Stomach (tissue), 9 donors: ENCODE measurements around the gene SEBOX. TPM values are rescaled to one million over a fixed set of nuclear protein-coding genes. Genes with fewer than 3 reads are reported as not detected.

Experiments
- DNase-seq, 2 donors: peaks; one replicate each; pipeline versions ENCODE4 v3.0.0 to v3.0.0-alpha.2; 2013 to 2019
- H3K27ac ChIP-seq, 5 donors: fragments of 200-600 bp in 4 of 5; sonication (generic) in 4 of 5; one replicate each; pipeline ENCODE4 v1.5.1; 2013 to 2019; ENCODE audit warnings: mild to moderate bottlenecking in 1 of 5, moderate library complexity in 1 of 5
- H3K27me3 ChIP-seq, 3 donors: fragments of 200-600 bp; sonication (generic); one replicate each; pipeline ENCODE4 v1.5.1; 2017 to 2019; ENCODE audit warnings: mixed run types in 1 of 3
- H3K36me3 ChIP-seq, 4 donors: fragments of 200-600 bp; sonication (generic); 1 replicate in 3 of 4; 2 replicates in 1 of 4; pipeline ENCODE4 v1.5.1; 2016 to 2019
- H3K4me1 ChIP-seq, 4 donors: fragments of 200-600 bp; sonication (generic); one replicate each; pipeline ENCODE4 v1.5.1; 2016 to 2019
- H3K4me3 ChIP-seq, 4 donors: fragments of 200-600 bp; sonication (generic) in 3 of 4; one replicate each; pipeline ENCODE4 v1.5.1; 2016 to 2019; ENCODE audit warnings: mild to moderate bottlenecking in 1 of 4
- H3K9me3 ChIP-seq, 4 donors: fragments of 200-600 bp; sonication (generic); one replicate each; pipeline ENCODE4 v1.5.1; 2016 to 2019
- EP300 ChIP-seq: sonication (generic); formaldehyde crosslinking; IDR thresholded peaks from one replicate; pipeline ENCODE4 v1.6.1; 2017; ENCODE audit warnings: antibody characterized with exemption
- POLR2A ChIP-seq, 4 donors: fragments of 450-650 bp; IDR thresholded peaks; one replicate each; pipeline ENCODE4 v1.6.1; 2016; ENCODE audit warnings: antibody characterized with exemption in 4 of 4, control low read depth in 2 of 4, mild to moderate bottlenecking in 1 of 4, moderate library complexity in 1 of 4
- POLR2AphosphoS5 ChIP-seq, 3 donors: sonication (generic); formaldehyde crosslinking; IDR thresholded peaks; one replicate each; pipeline ENCODE4 v1.6.1; 2016; ENCODE audit warnings: antibody characterized with exemption in 3 of 3
- WGBS, 5 donors: extraction: QIAGEN DNeasy Blood & Tissue Kit in 3 of 5; methylation state at CpG; one replicate each; pipeline versions ENCODE4 v1.1.5 to v1.1.7; 2013 to 2018; 5-methylcytosine and 5-hydroxymethylcytosine counted together
- intact Hi-C: fragments of 100-400 bp; cut with DNase I; formaldehyde crosslinking; loops from one replicate; pipeline ENCODE4 v1.15.1; 2023; ENCODE audit warnings: low total_unique reads
- polyA plus RNA-seq, 3 donors: library from polyadenylated mRNA; stranded (reverse); fragments of 200-250 nt; gene quantifications; one replicate each; pipeline ENCODE4 v1.2.3, GENCODE V29; 2013
- total RNA-seq, 5 donors: library from RNA; depleted of rRNA; stranded (reverse); fragments of >200 nt; gene quantifications; one replicate each; pipeline versions ENCODE4 v1.1.0 to v1.2.3, GENCODE V29; 2014 to 2016
- TF ChIP-seq, protein P1 (sequence below), 7 experiments: fragments of 450-650 bp in 4 of 7; fragments of 200-600 bp in 3 of 7; sonication (generic) in 3 of 7; IDR thresholded peaks; one replicate each; pipeline ENCODE4 v1.5.1; 2016 to 2019; ENCODE audit warnings: antibody characterized with exemption in 7 of 7, control low read depth in 2 of 7, mild to moderate bottlenecking in 1 of 7
- donor health status: healthy with polysubstance abuse.
- donor health status: Bipolar disorder and iron deficiency.
- donor health status: healthy.

The SEBOX gene
- total and polyA plus RNA-seq, 8 donors: not detected

DNA sequence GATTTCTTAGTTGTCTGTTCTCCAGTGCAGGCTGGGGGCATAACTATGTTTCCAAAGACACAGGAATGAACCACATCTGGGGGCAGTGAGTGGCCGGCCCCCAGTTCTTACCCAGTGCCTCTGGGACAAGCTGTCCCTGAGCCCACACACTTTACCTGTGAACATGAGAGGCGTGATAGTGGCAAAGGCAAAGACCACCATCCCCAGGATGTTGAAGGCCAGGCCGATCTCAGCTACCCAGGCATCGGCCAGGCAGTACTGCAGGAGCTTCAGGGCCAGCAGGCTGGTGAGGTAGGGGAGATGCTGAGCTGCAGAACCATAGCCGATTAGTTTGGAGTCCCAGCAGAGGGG is 39.4 kb upstream of the SEBOX start:
- no peaks in the 10 kb centered on the region for H3K9me3 ChIP-seq
- peak overlapping the region in 2 of 4 donors; percentile 88 to 94 for H3K4me3 ChIP-seq
- TF ChIP-seq POLR2A (IDR thresholded peaks at IDR 0.05) (no peak), POLR2AphosphoS5 (IDR thresholded peaks at IDR 0.05) (no peak), EP300 (no peak)
- TF ChIP-seq, protein P1, sequence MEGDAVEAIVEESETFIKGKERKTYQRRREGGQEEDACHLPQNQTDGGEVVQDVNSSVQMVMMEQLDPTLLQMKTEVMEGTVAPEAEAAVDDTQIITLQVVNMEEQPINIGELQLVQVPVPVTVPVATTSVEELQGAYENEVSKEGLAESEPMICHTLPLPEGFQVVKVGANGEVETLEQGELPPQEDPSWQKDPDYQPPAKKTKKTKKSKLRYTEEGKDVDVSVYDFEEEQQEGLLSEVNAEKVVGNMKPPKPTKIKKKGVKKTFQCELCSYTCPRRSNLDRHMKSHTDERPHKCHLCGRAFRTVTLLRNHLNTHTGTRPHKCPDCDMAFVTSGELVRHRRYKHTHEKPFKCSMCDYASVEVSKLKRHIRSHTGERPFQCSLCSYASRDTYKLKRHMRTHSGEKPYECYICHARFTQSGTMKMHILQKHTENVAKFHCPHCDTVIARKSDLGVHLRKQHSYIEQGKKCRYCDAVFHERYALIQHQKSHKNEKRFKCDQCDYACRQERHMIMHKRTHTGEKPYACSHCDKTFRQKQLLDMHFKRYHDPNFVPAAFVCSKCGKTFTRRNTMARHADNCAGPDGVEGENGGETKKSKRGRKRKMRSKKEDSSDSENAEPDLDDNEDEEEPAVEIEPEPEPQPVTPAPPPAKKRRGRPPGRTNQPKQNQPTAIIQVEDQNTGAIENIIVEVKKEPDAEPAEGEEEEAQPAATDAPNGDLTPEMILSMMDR (IDR thresholded peaks at IDR 0.05): no peak
- intact Hi-C loops: no loop called here
- H3K4me1 ChIP-seq: peaks cover 21 to 37% (median 28%) of the 10 kb centered on the region in 4 donors
- no peaks in the 10 kb centered on the region for H3K27me3 ChIP-seq
- DNase-seq: no peak
- 67 to 83% (median 76%) methylated on average over 5 of the region's 5 CpGs for WGBS, 5 donors
- peaks cover 3 to 41% (median 33%) of the 10 kb centered on the region in 4 donors for H3K36me3 ChIP-seq
- no peak overlapping the region for H3K27ac ChIP-seq

DNA sequence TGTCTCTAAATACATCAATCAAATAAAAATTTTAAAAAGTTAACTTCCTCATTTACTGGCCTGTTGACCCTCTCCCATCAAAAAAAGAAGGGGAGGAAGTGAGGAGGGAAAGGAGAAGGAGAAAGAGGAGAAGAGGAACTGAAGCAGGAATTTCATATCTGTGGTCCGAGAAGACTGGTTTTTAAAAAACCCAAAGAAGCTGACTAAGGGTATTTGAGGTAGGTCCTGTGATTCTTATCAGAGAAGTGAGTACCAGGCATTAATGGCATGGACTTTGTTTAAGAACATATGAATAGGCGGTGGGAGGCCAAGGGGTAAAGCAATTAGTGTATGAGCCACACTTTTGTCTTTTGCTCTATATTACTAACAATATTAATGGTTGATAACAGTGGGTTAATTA is 39.0 kb upstream of the SEBOX start:
- Histone ChIP-seq H3K4me1 (peaks cover 21 to 37% (median 30%) of the 10 kb centered on the region in 4 donors), H3K36me3 (peaks cover 3 to 45% (median 37%) of the 10 kb centered on the region in 4 donors), H3K4me3 (no peak overlapping the region), H3K9me3 (no peaks in the 10 kb centered on the region), H3K27ac (no peak overlapping the region), H3K27me3 (no peaks in the 10 kb centered on the region)
- 56 to 67% (median 62%) methylated on average over 2 of the region's 2 CpGs for WGBS, 5 donors
- intact Hi-C loops: no loop called here
- no peak for DNase-seq
- TF ChIP-seq, protein P1 (IDR thresholded peaks at IDR 0.05): no peak
- TF ChIP-seq POLR2AphosphoS5 (IDR thresholded peaks at IDR 0.05) (no peak), EP300 (no peak), POLR2A (IDR thresholded peaks at IDR 0.05) (no peak)

- TF ChIP-seq, protein P1 (IDR thresholded peaks at IDR 0.05): no peak
- TF ChIP-seq POLR2AphosphoS5 (IDR thresholded peaks at IDR 0.05) (no peak), EP300 (no peak)
- no peak overlapping the region for H3K27ac ChIP-seq
- DNase-seq: no peak
- no peaks in the 10 kb centered on the region for H3K27me3 ChIP-seq
- no peaks in the 10 kb centered on the region for H3K9me3 ChIP-seq
- H3K4me1 ChIP-seq: peaks cover 21 to 36% (median 29%) of the 10 kb centered on the region in 4 donors
- no peak overlapping the region for H3K4me3 ChIP-seq
- peaks cover 3 to 57% (median 49%) of the 10 kb centered on the region in 4 donors for H3K36me3 ChIP-seq
- 82 to 90% (median 89%) methylated on average over 6 of the region's 6 CpGs for WGBS, 5 donors
- intact Hi-C loops: no loop called here
These were observed 37.8 kb upstream of the SEBOX start for GRCh38 chr17:28402844-28403243.

GRCh38 chr17:28402224-28402630 is 37.2 kb upstream of the SEBOX start:
- no peak for DNase-seq
- H3K27ac ChIP-seq: no peak overlapping the region
- 38 to 48% (median 46%) methylated on average over 3 of the region's 3 CpGs for WGBS, 5 donors
- H3K27me3 ChIP-seq: no peaks in the 10 kb centered on the region
- no peak overlapping the region for H3K4me3 ChIP-seq
- peaks cover 21 to 36% (median 27%) of the 10 kb centered on the region in 4 donors for H3K4me1 ChIP-seq
- no peaks in the 10 kb centered on the region for H3K9me3 ChIP-seq
- peaks cover 3 to 63% (median 55%) of the 10 kb centered on the region in 4 donors for H3K36me3 ChIP-seq
- TF ChIP-seq POLR2AphosphoS5 (IDR thresholded peaks at IDR 0.05) (no peak), EP300 (no peak), POLR2A (IDR thresholded peaks at IDR 0.05) (no peak)
- TF ChIP-seq, protein P1 (IDR thresholded peaks at IDR 0.05): no peak
- intact Hi-C loops: no loop called here
